GM21526 (cell line): Measurements from ENCODE around the gene ZPBP2.

ENCODE experiments used
- ATAC-seq: cut with Tn5 transposase; IDR thresholded peaks from one replicate; pipeline ENCODE4 v1.9.1; 2021; ENCODE audit warnings: moderate library complexity; ENCODE audit not compliant: unreplicated experiment, low FRiP score

ZPBP2 gene

GRCh38 chr17:39903158-39903884 is 35.3 kb downstream of the ZPBP2 start:
- no peak for ATAC-seq

GRCh38 chr17:39904990-39905288 is 36.9 kb downstream of the ZPBP2 start:
- ATAC-seq = no peak

DNA sequence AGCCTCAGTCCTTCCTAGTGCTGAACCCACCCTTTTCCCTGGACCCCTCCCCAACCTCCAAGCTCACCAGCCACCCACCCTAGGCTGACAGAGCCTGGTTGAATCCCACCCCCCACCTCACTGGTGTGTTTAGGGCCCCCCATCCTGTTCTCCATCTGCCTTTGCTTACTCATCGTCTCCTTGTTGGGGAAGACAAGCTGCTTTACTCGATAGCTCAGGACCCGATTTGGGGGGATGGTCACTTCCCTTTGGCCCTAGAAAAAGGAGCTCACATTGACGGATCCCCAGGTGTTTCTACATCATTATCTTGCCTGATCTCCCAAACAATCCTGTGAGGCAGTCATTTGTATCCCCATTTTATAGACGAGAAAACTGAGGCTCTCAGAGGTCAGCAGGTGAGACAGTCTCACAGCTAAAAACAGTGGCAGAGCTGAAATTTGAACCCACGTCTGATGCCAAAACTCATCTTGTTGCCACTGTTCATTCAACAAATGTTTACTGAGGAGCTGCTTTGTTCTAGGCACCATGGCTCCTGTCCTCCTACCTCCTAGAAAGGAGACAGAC is 40.9 kb downstream of the ZPBP2 start:
- no peak for ATAC-seq

DNA sequence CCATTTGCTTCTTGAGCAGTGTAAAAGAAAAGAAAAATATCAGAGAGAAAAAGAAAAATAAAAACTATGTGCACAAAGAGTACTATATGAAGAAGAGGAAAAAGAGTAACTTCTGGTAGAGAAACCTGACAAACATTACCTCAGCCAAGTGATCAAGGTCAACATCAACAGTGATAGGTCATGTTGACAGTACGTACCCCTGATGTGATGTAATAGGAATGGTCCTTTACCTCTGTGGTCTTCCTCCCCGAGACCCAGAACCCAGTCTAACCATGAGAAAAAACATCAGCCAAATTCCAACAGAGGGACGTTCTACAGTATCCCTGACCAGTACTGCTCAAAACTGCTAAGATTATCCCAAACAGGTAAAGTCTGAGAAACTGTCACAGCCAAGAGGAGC is 46.0 kb downstream of the ZPBP2 start:
- ATAC-seq = no peak

- ATAC-seq = no peak
These were observed 47.6 kb downstream of the ZPBP2 start for GRCh38 chr17:39915559-39915958.

- ATAC-seq = no peak
These were observed 48.9 kb downstream of the ZPBP2 start for GRCh38 chr17:39916918-39917317.

- no peak for ATAC-seq
These were observed 51.2 kb downstream of the ZPBP2 start for GRCh38 chr17:39919087-39919683.

- no peak for ATAC-seq
These were observed 52.5 kb downstream of the ZPBP2 start for GRCh38 chr17:39920218-39921210.

- no peak for ATAC-seq
These were observed 53.3 kb downstream of the ZPBP2 start for GRCh38 chr17:39921323-39921722.

- ATAC-seq = no peak
These were observed 54.0 kb downstream of the ZPBP2 start for GRCh38 chr17:39922006-39922405.

DNA sequence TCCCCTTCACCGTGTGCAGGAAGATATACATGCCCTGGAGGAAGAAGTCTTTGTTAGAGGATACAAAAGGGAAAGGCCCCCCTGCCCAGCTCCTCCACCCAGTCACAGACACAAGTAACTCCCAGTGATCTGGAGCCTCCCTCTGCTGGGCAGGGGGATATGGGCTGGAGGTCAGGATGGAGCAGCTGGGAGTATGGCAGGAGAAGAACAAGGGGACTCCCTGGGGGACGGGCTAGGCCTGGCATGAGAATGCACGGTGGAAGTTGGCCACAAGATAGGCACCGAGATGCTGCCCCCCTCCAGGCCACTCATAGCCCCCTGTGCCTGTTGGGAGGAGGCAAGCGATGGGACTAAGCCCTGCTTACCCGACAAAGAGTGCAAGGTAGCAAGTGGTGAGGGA is 55.2 kb downstream of the ZPBP2 start:
- no peak for ATAC-seq

- ATAC-seq = no peak
These were observed 56.1 kb downstream of the ZPBP2 start for GRCh38 chr17:39923836-39924690.

- no peak for ATAC-seq
These were observed 56.7 kb downstream of the ZPBP2 start for GRCh38 chr17:39924691-39925055.

GRCh38 chr17:39925282-39926134 is 57.5 kb downstream of the ZPBP2 start:
- no peak for ATAC-seq

- no peak for ATAC-seq
These were observed 58.2 kb downstream of the ZPBP2 start for GRCh38 chr17:39926135-39926587.

GRCh38 chr17:39926588-39927100 is 58.6 kb downstream of the ZPBP2 start:
- peak; percentile 22 for ATAC-seq
